ENCODE measurements around the gene TSPAN11.
A peak's percentile ranks its signal among the peaks of the same experiment; 100 is the strongest.

Gene TSPAN11

GRCh38 chr12:30962047-30962446 is 35.5 kb downstream of the TSPAN11 start:
- no peak for DNase-seq

GRCh38 chr12:30963709-30964564 is 37.4 kb downstream of the TSPAN11 start:
- DNase-seq = no peak

- no peak for DNase-seq
These were observed 38.5 kb downstream of the TSPAN11 start for GRCh38 chr12:30964896-30965612.

- DNase-seq = no peak
These were observed 39.1 kb downstream of the TSPAN11 start for GRCh38 chr12:30965613-30965985.

DNA sequence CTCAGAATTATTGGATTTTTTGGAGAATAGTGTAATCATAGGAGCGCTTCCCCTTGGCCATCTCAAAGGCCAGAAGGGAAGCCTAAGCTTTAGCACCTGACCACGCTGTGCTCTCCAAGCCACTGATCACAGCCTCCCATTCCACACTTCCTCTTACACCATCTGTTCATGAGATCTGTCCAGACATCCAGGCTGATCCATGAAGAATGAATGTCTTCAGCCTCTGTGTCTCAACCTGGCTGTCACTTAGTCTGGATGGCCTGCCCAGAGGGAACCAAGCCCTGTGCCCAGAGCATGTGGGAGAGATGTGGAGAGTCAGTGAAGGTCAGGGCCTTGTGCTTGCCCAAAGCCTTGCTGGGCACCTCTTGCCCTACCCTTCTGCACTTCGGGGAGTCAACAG is 40.5 kb downstream of the TSPAN11 start:
- no peak for DNase-seq

- no peak for DNase-seq
These were observed 41.7 kb downstream of the TSPAN11 start for GRCh38 chr12:30968211-30968610.

DNA sequence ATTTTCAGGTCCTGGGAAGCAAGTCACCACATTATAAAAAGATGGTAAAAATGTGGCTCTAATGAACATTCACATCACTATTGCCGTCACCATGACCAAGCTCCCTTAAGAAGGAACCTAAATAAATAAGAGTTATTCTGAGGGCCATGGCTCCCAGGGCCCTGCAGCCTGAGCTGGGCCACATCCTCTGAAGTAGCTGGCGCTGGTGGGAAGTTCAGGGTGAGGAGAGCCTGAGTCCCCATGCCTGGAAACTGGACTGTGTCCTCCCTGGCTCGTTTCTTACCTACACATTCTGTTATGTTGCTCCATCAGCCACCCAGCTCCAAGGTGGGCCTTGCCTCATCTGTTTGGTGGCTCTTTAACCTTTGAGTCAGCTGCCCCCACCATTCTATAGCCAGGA is 42.5 kb downstream of the TSPAN11 start:
- no peak for DNase-seq

DNA sequence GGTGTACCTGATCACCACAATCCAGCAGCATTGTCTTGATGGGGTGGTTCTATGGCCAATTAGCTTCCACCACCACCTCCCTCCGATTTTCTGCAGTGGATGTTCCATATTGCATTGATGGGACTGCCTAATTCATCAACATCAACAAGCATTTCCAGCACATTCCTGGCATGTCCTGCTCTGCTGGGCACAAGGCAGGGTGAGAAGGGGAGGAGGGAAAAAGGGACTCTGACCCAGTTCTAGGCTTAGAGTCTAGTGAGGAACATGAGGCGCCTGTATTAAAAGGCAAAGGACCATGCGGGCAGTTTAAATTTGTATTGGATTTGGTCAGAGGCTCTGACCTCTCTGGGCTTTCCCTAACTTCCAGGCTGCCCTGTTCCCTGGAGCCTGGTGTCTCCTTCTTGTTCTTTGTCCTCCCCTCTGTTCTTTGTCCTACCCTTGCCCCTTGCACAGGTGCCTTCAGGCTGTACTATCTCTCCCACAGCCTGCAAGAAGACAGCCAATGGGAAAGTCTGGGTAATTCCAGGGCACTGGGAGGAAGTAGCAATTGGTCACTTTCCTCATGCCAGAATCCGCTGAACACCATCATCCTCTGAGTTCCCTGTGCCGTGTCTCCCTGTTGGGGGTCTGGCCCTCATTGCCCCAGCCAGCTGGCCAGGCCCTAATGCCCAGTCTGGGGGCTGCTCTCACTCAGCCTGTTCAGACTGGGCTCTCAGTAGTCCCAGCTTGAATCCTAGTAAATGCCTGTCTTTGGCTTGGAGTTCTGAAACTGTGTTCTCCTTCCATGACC is 43.3 kb downstream of the TSPAN11 start:
- no peak for DNase-seq

GRCh38 chr12:30970559-30971197 is 44.1 kb downstream of the TSPAN11 start:
- DNase-seq = no peak

DNA sequence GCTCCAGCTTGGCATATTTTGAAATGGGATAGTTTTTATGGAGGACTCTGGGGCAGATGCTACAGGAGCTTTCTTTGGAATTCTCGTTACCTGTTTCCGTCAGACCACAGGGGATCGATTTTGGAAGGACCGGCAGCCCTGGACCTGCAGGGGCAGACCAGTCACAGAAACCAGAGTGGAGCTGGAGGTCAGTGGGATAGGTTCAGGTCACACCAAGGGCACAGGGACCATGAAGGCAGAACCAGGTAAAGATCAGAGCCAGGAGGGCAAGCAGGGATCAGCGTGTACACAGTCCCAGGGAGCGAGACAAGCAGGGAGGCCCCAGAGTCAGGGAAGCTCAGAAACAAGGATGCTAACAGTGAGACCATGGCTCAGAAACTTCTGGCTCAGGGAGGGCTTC is 45.5 kb downstream of the TSPAN11 start:
- DNase-seq = no peak

- no peak for DNase-seq
These were observed 46.6 kb downstream of the TSPAN11 start for GRCh38 chr12:30973175-30973574.

DNA sequence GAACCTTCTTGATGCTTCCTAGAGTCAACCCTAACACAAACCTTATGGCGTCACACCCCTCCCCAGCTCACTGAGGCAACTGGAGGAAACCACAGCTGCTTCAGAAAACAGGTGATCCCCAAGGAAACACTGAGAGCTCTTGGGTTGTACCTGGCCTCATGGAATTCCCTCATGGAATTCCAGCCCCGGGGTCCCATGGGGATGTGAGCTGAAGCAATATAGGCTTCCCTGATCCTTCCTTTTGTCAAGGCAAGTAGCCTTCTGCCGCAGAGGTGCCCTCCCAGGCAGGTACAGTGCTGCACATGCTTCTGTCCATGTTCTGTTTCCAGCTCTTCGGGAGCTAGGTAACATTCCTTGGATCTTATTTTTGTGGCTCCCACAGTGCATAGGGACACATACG is 47.3 kb downstream of the TSPAN11 start:
- no peak for DNase-seq

DNA sequence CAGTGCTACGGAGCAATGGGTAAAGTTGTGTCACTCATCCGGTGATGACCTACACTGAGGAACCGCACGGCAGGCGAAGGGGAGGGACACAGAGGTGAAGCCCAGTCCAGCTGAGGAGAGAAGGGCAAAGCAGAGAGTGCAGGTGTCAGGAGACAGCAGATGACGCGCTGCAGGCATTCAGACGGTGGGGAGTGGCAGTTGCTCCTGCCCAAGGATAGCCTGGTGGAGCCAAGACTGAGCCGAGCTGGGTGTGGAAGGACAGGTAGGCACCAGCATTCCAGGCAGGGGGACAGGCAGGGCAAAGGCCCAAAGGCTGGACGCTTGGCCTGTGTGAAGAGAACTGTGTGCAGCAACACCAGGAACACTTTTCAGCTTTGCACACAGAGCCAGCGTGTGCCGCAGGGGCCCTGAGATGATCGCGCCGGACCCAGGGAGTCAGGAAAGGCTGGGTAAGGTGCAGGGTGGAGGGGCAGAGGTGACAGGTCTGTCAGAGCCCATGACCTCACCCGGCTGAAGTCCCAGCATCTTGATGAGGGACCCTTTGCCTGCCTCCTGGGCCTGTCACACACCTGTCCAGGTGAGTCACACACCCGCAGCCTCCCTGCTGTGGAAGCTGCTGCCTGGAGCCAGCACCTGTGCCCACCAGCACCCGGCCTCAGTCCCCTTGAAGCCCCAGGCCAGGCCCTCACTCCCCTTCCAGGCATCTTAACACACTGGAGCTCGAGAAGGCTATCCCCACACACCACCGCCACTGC is 48.4 kb downstream of the TSPAN11 start:
- DNase-seq = no peak

DNA sequence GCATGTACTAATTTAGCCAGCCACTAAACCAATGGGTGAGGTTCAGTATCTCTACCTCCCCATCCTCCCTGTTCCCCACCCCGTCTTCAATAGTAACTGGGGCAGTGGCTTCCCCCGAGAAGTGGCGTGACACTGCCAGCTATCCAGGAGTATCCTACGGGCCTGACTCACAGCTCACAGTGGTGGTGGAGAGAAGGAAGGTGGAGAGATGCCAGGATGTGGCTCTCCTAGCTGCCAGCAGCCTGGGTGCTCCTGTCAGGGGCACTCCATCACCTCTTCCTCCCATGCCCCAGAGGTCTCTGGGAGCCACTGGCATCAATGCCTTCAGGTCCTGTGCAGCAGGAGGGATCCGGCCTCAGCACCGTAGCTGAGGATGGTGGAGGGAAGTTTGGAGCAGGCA is 49.0 kb downstream of the TSPAN11 start:
- no peak for DNase-seq

GRCh38 chr12:30976206-30976605 is 49.7 kb downstream of the TSPAN11 start:
- no peak for DNase-seq

GRCh38 chr12:30977124-30977523 is 50.6 kb downstream of the TSPAN11 start:
- no peak for DNase-seq

- DNase-seq = no peak
These were observed 51.2 kb downstream of the TSPAN11 start for GRCh38 chr12:30977537-30978349.

GRCh38 chr12:30978639-30979038 is 52.1 kb downstream of the TSPAN11 start:
- DNase-seq = no peak

DNA sequence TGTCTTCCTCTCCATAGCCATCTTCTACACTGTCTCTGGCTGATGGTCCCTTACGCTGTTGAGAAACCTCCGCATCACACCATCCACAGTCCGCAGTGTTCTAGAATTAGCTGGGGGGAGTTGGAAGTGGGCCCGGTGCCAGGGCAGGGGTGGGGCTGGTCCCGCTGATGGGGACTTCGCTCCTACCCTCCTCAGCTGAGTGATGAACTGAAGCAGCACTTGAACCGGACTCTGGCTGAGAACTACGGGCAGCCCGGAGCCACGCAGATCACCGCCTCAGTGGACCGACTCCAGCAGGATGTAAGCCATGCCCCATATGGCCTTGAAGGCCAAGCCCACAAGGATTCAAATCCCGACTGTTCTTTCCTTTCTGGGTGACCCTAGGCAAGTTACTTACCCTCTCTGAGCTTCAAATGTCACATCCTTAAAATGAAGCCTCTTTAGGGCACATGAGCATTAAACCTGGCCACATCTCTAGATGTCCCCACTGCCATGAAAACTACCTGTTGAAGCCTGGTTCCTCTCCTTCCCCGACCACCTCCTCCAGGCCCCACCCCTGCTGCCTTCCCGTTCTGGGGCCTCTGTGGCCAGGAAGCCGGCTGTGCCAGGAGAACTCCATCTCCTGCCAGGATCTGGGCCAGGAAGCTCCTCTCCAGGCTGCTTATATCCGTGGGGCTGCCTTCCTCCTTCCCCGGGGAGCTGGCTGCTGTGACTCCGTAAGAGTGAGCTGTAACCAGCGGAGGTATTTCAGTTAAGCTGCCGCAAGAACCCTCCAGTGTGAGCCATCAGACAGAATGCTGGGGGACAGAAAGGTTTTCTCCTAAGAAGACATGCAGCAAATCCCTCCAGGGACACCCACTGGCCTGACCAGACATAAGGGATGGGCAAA is 53.1 kb downstream of the TSPAN11 start:
- no peak for DNase-seq

DNA sequence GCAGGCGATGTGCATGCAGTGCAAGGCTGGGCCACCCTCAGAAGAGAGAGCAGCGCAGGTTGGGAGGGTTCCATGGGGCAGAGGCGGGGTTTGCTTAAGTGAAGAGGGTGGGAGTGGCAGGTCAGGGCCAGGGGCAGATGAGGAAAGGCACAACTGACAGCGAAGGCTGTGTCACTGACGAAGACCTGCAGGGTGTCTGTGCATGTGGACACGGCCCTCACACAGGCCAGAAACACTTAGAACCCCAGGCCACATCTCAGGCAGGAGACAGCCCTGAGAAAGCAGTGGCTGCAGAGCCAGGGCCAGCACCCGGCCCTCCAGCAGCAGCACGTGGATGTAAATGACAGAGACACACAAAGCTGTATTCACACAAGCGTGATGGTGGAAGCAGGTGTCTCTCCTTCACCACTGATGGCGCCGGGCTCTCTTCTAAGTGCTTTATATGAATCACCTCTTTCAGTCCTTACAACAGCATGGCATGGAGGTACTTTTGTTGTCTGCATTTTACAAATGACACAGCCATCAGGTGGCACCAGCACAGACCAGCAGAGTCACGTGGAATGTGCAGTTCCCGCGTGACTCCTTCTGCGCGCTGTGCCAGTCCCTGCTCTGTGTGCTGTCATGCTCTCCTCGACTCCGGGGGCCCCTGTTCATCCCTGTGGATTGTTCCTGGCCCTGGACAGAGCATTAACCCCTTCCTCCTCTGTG is 54.6 kb downstream of the TSPAN11 start:
- DNase-seq = peak; percentile 68
